Naive thymus-derived CD8-positive, alpha-beta T cell (primary cell): ENCODE measurements around the gene PRCP. TPM values are rescaled to one million over a fixed set of nuclear protein-coding genes. Genes with fewer than 3 reads are reported as not detected.
"Not testable (repeated sequence)": the region's sequence is repeated elsewhere in the genome, so short reads cannot be mapped to it uniquely, and the experiment has no call there.

Source experiments
- ATAC-seq, 2 donors: fragments of 150-1000 bp; cut with Tn5 transposase in 1 of 2; sonication (Bioruptor Pico), chemical (Tn5 transposase) in 1 of 2; 1 replicate in 1 of 2; 2 replicates in 1 of 2; pipeline ENCODE4 v1.10.0; 2021; ENCODE audit warnings: mild to moderate bottlenecking in 2 of 2, moderate library complexity in 2 of 2
- POLR2A ChIA-PET: fragments of 350-600 bp; sonication (Branson Sonifier 250); formaldehyde crosslinking; loops from one replicate; lab custom pipeline; 2021; ENCODE audit warnings: antibody characterized with exemption; lab: Charles Lee
- DNase-seq, 10 donors: peaks; one replicate each; pipeline versions ENCODE4 v3.0.0 to v3.0.0-alpha.2; 2020 to 2022
- H3K27ac Mint-ChIP-seq, 10 donors: one replicate each; pipeline ENCODE4 v1.8.0; 2020 to 2022; ENCODE audit warnings: mild to moderate bottlenecking in 10 of 10, mixed read lengths in 10 of 10, moderate library complexity in 4 of 10, inconsistent platforms in 1 of 10
- H3K27me3 Mint-ChIP-seq, 5 donors: one replicate each; pipeline ENCODE4 v1.8.0; 2021 to 2022; ENCODE audit warnings: mixed read lengths in 5 of 5
- H3K36me3 Mint-ChIP-seq, 3 donors: one replicate each; pipeline ENCODE4 v1.8.0; 2020 to 2022; ENCODE audit warnings: mixed read lengths in 3 of 3, mild to moderate bottlenecking in 2 of 3, inconsistent platforms in 1 of 3
- H3K4me1 Mint-ChIP-seq, 4 donors: one replicate each; pipeline ENCODE4 v1.8.0; 2021 to 2022; ENCODE audit warnings: mixed read lengths in 4 of 4
- H3K4me3 Mint-ChIP-seq, 10 donors: one replicate each; pipeline ENCODE4 v1.8.0; 2020 to 2022; ENCODE audit warnings: mild to moderate bottlenecking in 10 of 10, mixed read lengths in 10 of 10, moderate library complexity in 6 of 10, inconsistent platforms in 1 of 10
- H3K9me3 Mint-ChIP-seq, 9 donors: one replicate each; pipeline ENCODE4 v1.8.0; 2020 to 2022; ENCODE audit warnings: mixed read lengths in 9 of 9, mild to moderate bottlenecking in 3 of 9, inconsistent platforms in 1 of 9, moderate library complexity in 1 of 9
- polyA plus RNA-seq, 3 donors: library from polyadenylated mRNA; unstranded; fragments of 300-500 nt; fragmentation: Illumina TruSeq; gene quantifications; one replicate each; pipeline ENCODE4 v1.2.3, GENCODE V29; 2021
- total RNA-seq, 8 experiments: library from RNA in 2 of 8; stranded (reverse) in 2 of 8; gene quantifications; one replicate each; pipeline ENCODE4 v1.2.3 and lab custom pipeline; 2021 to 2026

Gene PRCP
- total and polyA plus RNA-seq, 5 experiments from 2014 or later, result 26.4 to 50.2 (median 48.3) TPM

DNA sequence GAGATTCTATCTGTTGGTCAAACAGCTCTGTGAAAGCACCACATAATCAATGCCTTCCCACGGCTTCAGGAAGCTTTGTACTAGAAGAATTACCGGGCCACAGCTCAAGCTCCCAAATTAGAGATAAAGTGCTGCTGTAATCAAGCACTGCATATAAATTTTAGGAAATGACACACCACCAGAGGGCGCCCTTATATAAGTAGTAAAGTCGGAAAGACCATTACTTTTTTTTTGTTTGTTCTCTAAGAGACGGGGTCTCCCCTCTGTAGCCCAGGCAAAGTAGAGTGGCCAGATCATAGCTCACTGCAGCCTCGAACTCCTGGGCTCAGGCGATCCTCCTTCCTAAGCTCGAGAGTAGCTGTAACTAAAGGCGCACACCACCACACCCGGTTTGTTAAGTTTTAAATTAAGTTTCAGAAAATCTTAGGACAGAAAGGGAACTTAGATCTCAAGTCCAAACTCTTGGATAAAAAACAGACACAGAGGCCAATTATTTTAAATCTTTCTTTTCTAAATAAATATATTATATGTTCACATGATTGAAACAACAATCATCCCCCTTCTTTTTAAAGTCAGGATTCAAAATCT is 32.6 kb downstream of the PRCP start:
- Mint-ChIP-seq H3K27me3 (no peaks in the 10 kb centered on the region), H3K36me3 (no peaks in the 10 kb centered on the region), H3K4me1 (peaks cover 8 to 13% (median 11%) of the 10 kb centered on the region in 4 donors), H3K27ac (peak overlapping the region in 7 of 10 donors; percentile 44 to 81 (median 65)), H3K4me3 (peak overlapping the region in 7 of 10 donors; percentile 43 to 77 (median 66)), H3K9me3 (no peaks in the 10 kb centered on the region)
- DNase-seq (peak; percentile 47 to 89 (median 76)), ATAC-seq (peak; percentile 46 to 68)
- POLR2A ChIA-PET, result interaction anchor here (0.6 to 1.6 kb wide), 2 partner anchors 33 to 382 kb away, joined by 3 to 19 read pairs; partner anchors contain the start of genes DDIAS and PRCP

- POLR2A ChIA-PET, result no interaction called here
- no peak overlapping the region for H3K4me3 Mint-ChIP-seq
- no peaks in the 10 kb centered on the region for H3K9me3 Mint-ChIP-seq
- ATAC-seq (no peak), DNase-seq (no peak)
- H3K27me3 Mint-ChIP-seq, result no peaks in the 10 kb centered on the region
- H3K27ac Mint-ChIP-seq, result peak overlapping the region in 1 of 10 donors; percentile 18
- no peaks in the 10 kb centered on the region for H3K36me3 Mint-ChIP-seq
- peaks cover 4 to 9% (median 7%) of the 10 kb centered on the region in 4 donors for H3K4me1 Mint-ChIP-seq
Measured at GRCh38 chr11:82865841-82866240, 34.4 kb downstream of the PRCP start.

GRCh38 chr11:82864268-82864667 is 36.0 kb downstream of the PRCP start:
- POLR2A ChIA-PET, result no interaction called here
- Mint-ChIP-seq H3K27me3 (no peaks in the 10 kb centered on the region), H3K27ac (peak overlapping the region in 1 of 10 donors; percentile 22), H3K9me3 (no peaks in the 10 kb centered on the region), H3K4me3 (no peak overlapping the region), H3K36me3 (peaks cover 0 to 2% (median 0%) of the 10 kb centered on the region in 3 donors), H3K4me1 (peaks cover 4 to 7% (median 6%) of the 10 kb centered on the region in 4 donors)
- DNase-seq (peak in 9 of 10 donors; percentile 1 to 42 (median 12)), ATAC-seq (peak; percentile 49 to 50)

DNA sequence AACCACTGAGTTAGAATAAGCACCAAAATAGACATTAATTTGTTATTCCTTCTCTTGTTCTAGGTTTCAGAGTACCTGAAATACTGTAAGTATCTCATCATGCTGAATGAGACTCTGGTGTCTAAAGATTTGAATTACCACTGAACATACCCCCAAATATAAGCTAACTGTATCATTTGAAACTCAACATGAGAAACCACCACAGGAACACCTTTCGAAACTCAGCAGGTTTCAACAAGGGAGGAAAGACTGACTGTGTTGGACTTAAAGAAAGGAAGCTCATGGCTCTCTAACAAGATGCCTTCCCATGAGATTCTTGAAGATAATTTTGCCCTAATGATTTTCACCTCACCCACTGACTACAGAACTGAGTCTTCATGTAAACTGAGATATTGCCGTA is 37.0 kb downstream of the PRCP start:
- H3K27me3 Mint-ChIP-seq, result no peaks in the 10 kb centered on the region
- peaks cover 0 to 6% (median 0%) of the 10 kb centered on the region in 3 donors for H3K36me3 Mint-ChIP-seq
- H3K9me3 Mint-ChIP-seq, result no peaks in the 10 kb centered on the region
- H3K4me3 Mint-ChIP-seq, result no peak overlapping the region
- ATAC-seq (no peak), DNase-seq (no peak)
- H3K4me1 Mint-ChIP-seq, result peaks cover 4 to 7% (median 6%) of the 10 kb centered on the region in 4 donors
- H3K27ac Mint-ChIP-seq, result no peak overlapping the region
- POLR2A ChIA-PET, result no interaction called here

GRCh38 chr11:82862379-82862778 is 37.9 kb downstream of the PRCP start:
- DNase-seq (no peak), ATAC-seq (no peak)
- POLR2A ChIA-PET, result no interaction called here
- Mint-ChIP-seq H3K4me1 (peaks cover 2 to 3% (median 2%) of the 10 kb centered on the region in 4 donors), H3K9me3 (no peaks in the 10 kb centered on the region), H3K27ac (no peak overlapping the region), H3K4me3 (no peak overlapping the region), H3K36me3 (peaks cover 0 to 12% (median 0%) of the 10 kb centered on the region in 3 donors), H3K27me3 (no peaks in the 10 kb centered on the region)

DNA sequence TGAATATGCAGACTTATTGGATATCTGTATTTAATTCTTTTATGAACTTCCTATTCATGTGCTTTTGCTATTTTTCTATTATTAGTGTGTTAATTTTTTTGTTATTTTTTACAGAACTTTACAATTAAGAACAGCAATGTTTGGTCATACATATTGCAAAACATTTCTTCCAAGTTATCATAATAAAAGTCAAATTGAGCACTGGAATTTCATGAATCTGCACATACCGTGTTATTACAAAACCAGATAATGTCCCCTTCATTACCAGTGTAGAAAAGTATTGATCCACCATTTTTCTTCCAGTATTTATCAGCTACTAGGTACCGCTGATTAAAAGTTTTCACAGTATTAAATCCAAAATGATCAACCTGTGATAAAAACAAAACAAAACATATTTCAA is 40.5 kb downstream of the PRCP start:
- POLR2A ChIA-PET, result interaction anchor here (1.4 kb wide), 1 partner anchor 427 kb away, joined by 3 read pairs; no protein-coding TSS in a partner anchor
- Mint-ChIP-seq H3K36me3 (peaks cover 0 to 17% (median 9%) of the 10 kb centered on the region in 3 donors), H3K4me1 (peaks cover 0 to 2% (median 0%) of the 10 kb centered on the region in 4 donors), H3K9me3 (no peaks in the 10 kb centered on the region), H3K4me3 (no peak overlapping the region), H3K27ac (no peak overlapping the region), H3K27me3 (no peaks in the 10 kb centered on the region)
- no peak for DNase-seq
- no peak for ATAC-seq

- Mint-ChIP-seq H3K27me3 (no peaks in the 10 kb centered on the region), H3K4me1 (peaks cover 0 to 9% (median 4%) of the 10 kb centered on the region in 4 donors), H3K27ac (no peak overlapping the region), H3K9me3 (no peaks in the 10 kb centered on the region), H3K4me3 (no peak overlapping the region), H3K36me3 (peaks cover 0 to 17% (median 9%) of the 10 kb centered on the region in 3 donors)
- POLR2A ChIA-PET, result no interaction called here
- DNase-seq (no peak), ATAC-seq (no peak)
Measured at GRCh38 chr11:82858556-82859091, 41.6 kb downstream of the PRCP start.

- DNase-seq (no peak), ATAC-seq (no peak)
- Mint-ChIP-seq H3K27ac (no peak overlapping the region), H3K27me3 (no peaks in the 10 kb centered on the region), H3K4me3 (no peak overlapping the region), H3K36me3 (peaks cover 0 to 17% (median 9%) of the 10 kb centered on the region in 3 donors), H3K4me1 (peaks cover 0 to 9% (median 4%) of the 10 kb centered on the region in 4 donors), H3K9me3 (no peaks in the 10 kb centered on the region)
- POLR2A ChIA-PET, result no interaction called here
Measured at GRCh38 chr11:82858133-82858532, 42.1 kb downstream of the PRCP start.

DNA sequence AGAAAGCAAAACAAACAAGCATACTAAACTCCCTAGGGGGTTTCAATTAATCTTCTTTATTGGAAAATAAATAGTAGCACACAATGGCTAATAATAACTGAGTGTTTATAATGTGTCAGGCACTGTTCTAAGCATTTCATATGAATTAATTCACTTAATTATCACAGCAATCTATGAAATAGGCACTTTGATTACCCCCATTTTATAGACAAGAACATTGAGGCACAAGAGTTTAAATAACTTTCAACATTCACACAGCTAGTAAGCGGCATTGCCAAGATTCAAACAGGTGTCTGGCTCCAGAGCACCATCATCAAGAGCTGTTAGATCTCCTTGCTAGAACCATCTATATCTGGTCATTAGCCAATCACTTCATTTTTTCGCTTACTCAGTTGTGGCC is 43.1 kb downstream of the PRCP start:
- Mint-ChIP-seq H3K27ac (no peak overlapping the region), H3K27me3 (no peaks in the 10 kb centered on the region), H3K9me3 (no peaks in the 10 kb centered on the region), H3K4me1 (peaks cover 0 to 9% (median 4%) of the 10 kb centered on the region in 4 donors), H3K36me3 (peaks cover 0 to 17% (median 9%) of the 10 kb centered on the region in 3 donors), H3K4me3 (no peak overlapping the region)
- POLR2A ChIA-PET, result no interaction called here
- no peak for DNase-seq
- no peak for ATAC-seq

DNA sequence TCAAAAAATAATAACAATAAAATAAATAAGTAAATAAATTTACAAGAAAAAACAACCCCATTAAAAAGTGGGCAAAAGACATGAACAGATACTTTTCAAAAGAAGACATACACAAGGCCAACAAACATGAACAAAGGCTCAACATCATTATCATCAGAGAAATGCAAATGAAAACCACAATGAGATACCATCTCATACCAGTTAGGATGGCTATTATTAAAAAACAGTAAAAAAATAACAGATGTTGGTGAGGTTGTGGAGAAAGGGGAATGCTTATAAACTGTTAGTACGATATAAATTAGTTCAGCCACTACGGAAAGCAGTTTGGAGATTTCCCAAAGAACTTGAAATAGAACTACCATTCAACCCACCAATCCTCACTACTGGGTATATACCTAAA is 44.6 kb downstream of the PRCP start:
- Mint-ChIP-seq H3K27me3 (no peaks in the 10 kb centered on the region), H3K4me3 (no peak overlapping the region), H3K27ac (no peak overlapping the region), H3K9me3 (no peaks in the 10 kb centered on the region), H3K36me3 (peaks cover 0 to 22% (median 13%) of the 10 kb centered on the region in 3 donors), H3K4me1 (peaks cover 0 to 9% (median 4%) of the 10 kb centered on the region in 4 donors)
- ATAC-seq (no peak), DNase-seq (no peak)
- POLR2A ChIA-PET, result no interaction called here

DNA sequence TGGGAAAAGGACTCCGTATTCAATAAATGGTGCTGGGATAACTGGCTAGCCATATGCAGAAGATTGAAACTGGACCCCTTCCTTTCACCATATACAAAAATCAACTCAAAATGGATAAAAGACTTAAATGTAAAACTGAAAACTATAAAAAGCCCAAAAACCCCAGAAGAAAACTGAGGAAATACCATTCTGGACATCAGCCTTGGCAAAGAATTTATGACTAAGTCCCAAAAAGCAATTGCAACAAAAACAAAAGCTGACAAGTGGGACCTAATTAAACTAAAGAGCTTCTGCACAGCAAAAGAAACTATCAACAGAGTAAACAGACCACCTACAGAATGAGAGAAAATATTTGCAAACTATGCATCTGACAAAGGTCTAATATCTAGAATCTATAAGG is 45.3 kb downstream of the PRCP start:
- ATAC-seq, DNase-seq, H3K27ac Mint-ChIP-seq, H3K27me3 Mint-ChIP-seq, POLR2A ChIA-PET, H3K9me3 Mint-ChIP-seq, H3K4me3 Mint-ChIP-seq, H3K4me1 Mint-ChIP-seq: not testable (repeated sequence)
- peaks cover 0 to 28% (median 18%) of the 10 kb centered on the region in 3 donors for H3K36me3 Mint-ChIP-seq

GRCh38 chr11:82854242-82854641 is 46.0 kb downstream of the PRCP start:
- H3K27ac Mint-ChIP-seq, result peak overlapping the region in 1 of 10 donors; percentile 15
- peaks cover 0 to 33% (median 18%) of the 10 kb centered on the region in 3 donors for H3K36me3 Mint-ChIP-seq
- H3K4me1 Mint-ChIP-seq, result peaks cover 0 to 9% (median 4%) of the 10 kb centered on the region in 4 donors

DNA sequence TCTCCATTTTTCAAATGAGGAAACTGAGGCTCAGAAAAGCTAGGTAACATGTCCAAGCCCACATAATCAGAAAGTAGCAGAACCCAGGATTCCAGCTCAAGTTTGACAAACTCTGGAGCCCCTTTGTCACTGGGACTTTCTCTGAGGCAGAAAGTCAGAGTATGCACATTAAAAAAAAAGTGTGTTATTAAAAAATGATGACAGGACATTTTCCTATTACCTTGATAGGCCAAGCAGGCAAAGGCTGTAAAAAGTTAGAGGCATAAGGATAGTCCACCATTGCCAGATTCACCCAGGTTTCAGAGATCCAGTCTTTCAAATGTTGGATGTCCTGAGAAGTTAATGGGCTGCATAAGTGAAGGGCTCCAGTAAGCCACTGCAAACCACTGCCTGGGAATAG is 51.4 kb downstream of the PRCP start:
- ATAC-seq (no peak), DNase-seq (no peak)
- H3K9me3 Mint-ChIP-seq, result no peaks in the 10 kb centered on the region
- H3K27ac Mint-ChIP-seq, result no peak overlapping the region
- POLR2A ChIA-PET, result no interaction called here
- no peaks in the 10 kb centered on the region for H3K27me3 Mint-ChIP-seq
- peaks cover 0 to 39% (median 14%) of the 10 kb centered on the region in 3 donors for H3K36me3 Mint-ChIP-seq
- H3K4me1 Mint-ChIP-seq, result peaks cover 0 to under 1% (median 0%) of the 10 kb centered on the region in 4 donors
- no peak overlapping the region for H3K4me3 Mint-ChIP-seq

More at GRCh38 chr11:82854242-82854641, 46.0 kb downstream of the PRCP start:
- ATAC-seq, result no peak
- Mint-ChIP-seq H3K27me3 (no peaks in the 10 kb centered on the region), H3K9me3 (no peaks in the 10 kb centered on the region), H3K4me3 (no peak overlapping the region)
- POLR2A ChIA-PET, result no interaction called here
- no peak for DNase-seq
